ENCODE results near the gene ADD2.

ADD2 gene

GRCh38 chr2:70706026-70706795, 61.8 kb downstream of the ADD2 start:
- no peak for DNase-seq
- H3K27ac ChIP-seq, result no peak overlapping the region
- H3K36me3 ChIP-seq (replicated peaks), result no peaks in the 10 kb centered on the region
- in situ Hi-C loops (cut with HindIII; ENCODE audit: low pct_ligation_motif_present, low sequenced_read_pairs), result no loop called here
- H3K4me3 ChIP-seq (ENCODE audit: low read depth, low read length), result no peak overlapping the region
- H3K27me3 ChIP-seq (replicated peaks), result no peaks in the 10 kb centered on the region
- TF ChIP-seq CTCF (IDR thresholded peaks at IDR 0.05; ENCODE audit: low read depth, low read length, missing control alignments), result no peak

- DNase-seq, result no peak
- in situ Hi-C loops (cut with HindIII; ENCODE audit: low pct_ligation_motif_present, low sequenced_read_pairs), result no loop called here
- TF ChIP-seq CTCF (IDR thresholded peaks at IDR 0.05; ENCODE audit: low read depth, low read length, missing control alignments), result no peak
- Histone ChIP-seq H3K27me3 (replicated peaks) (no peaks in the 10 kb centered on the region), H3K4me3 (ENCODE audit: low read depth, low read length) (no peak overlapping the region), H3K27ac (no peak overlapping the region), H3K36me3 (replicated peaks) (no peaks in the 10 kb centered on the region)
Observed at GRCh38 chr2:70705160-70705850, 62.7 kb downstream of the ADD2 start.

DNA sequence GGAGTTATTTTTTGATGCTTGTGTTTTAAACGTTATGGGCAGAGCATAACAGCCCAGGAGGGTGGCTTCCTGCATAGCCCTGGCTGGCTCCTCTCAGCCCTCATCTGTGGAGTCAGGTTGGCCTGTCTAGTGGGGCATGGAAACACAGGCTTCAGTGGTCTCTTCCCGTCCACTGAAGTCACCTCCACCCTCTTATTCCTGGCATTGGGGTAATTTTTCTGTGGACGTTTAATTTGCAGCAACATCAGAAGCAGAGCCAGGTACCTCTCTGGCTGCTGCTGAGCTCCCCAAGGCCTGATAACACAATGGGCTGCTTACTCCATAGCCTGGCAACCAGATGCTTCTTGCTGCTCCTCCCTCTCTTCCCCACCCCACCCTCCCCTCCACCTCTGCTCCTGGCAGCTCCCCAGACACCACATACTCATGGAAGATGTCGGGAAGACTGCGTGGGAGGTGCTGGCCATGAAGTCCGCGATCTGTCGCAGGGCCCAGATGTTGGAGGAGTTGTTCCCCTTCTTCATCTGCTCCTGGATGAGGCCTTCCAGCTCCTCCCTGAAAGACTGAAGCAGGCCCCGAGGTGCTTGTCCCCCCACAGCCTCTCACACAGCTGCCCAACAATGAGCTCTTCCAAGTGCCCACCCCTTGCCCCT, 64.0 kb downstream of the ADD2 start:
- no peak for TF ChIP-seq CTCF (IDR thresholded peaks at IDR 0.05; ENCODE audit: low read depth, low read length, missing control alignments)
- in situ Hi-C loops (cut with HindIII; ENCODE audit: low pct_ligation_motif_present, low sequenced_read_pairs), result no loop called here
- no peaks in the 10 kb centered on the region for H3K36me3 ChIP-seq (replicated peaks)
- no peak overlapping the region for H3K4me3 ChIP-seq (ENCODE audit: low read depth, low read length)
- DNase-seq, result no peak
- H3K27me3 ChIP-seq (replicated peaks), result no peaks in the 10 kb centered on the region
- no peak overlapping the region for H3K27ac ChIP-seq

- no peak for TF ChIP-seq CTCF (IDR thresholded peaks at IDR 0.05; ENCODE audit: low read depth, low read length, missing control alignments)
- in situ Hi-C loops (cut with HindIII; ENCODE audit: low pct_ligation_motif_present, low sequenced_read_pairs), result no loop called here
- no peaks in the 10 kb centered on the region for H3K27me3 ChIP-seq (replicated peaks)
- DNase-seq, result no peak
- no peak overlapping the region for H3K27ac ChIP-seq
- no peak overlapping the region for H3K4me3 ChIP-seq (ENCODE audit: low read depth, low read length)
- no peaks in the 10 kb centered on the region for H3K36me3 ChIP-seq (replicated peaks)
Observed at GRCh38 chr2:70702711-70703395, 65.1 kb downstream of the ADD2 start.

- no peak for TF ChIP-seq CTCF (IDR thresholded peaks at IDR 0.05; ENCODE audit: low read depth, low read length, missing control alignments)
- H3K27me3 ChIP-seq (replicated peaks), result no peaks in the 10 kb centered on the region
- in situ Hi-C loops (cut with HindIII; ENCODE audit: low pct_ligation_motif_present, low sequenced_read_pairs), result no loop called here
Observed at GRCh38 chr2:70698847-70699246, 69.2 kb downstream of the ADD2 start.

More at GRCh38 chr2:70698847-70699246, 69.2 kb downstream of the ADD2 start:
- Histone ChIP-seq H3K27ac (no peak overlapping the region), H3K36me3 (replicated peaks) (no peaks in the 10 kb centered on the region), H3K4me3 (ENCODE audit: low read depth, low read length) (no peak overlapping the region)
- DNase-seq, result no peak

All from brain microvascular endothelial cell (primary cell).